Right hindlimb (tissue), 1 donor: ENCODE measurements around the gene DGAT2L6.
A peak's percentile ranks its signal among the peaks of the same experiment; 100 is the strongest.

Source experiments
- DNase-seq: peaks from one replicate; pipeline ENCODE4 v3.0.0-alpha.2; 2018

The DGAT2L6 gene, protein sequence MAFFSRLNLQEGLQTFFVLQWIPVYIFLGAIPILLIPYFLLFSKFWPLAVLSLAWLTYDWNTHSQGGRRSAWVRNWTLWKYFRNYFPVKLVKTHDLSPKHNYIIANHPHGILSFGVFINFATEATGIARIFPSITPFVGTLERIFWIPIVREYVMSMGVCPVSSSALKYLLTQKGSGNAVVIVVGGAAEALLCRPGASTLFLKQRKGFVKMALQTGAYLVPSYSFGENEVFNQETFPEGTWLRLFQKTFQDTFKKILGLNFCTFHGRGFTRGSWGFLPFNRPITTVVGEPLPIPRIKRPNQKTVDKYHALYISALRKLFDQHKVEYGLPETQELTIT

DNA sequence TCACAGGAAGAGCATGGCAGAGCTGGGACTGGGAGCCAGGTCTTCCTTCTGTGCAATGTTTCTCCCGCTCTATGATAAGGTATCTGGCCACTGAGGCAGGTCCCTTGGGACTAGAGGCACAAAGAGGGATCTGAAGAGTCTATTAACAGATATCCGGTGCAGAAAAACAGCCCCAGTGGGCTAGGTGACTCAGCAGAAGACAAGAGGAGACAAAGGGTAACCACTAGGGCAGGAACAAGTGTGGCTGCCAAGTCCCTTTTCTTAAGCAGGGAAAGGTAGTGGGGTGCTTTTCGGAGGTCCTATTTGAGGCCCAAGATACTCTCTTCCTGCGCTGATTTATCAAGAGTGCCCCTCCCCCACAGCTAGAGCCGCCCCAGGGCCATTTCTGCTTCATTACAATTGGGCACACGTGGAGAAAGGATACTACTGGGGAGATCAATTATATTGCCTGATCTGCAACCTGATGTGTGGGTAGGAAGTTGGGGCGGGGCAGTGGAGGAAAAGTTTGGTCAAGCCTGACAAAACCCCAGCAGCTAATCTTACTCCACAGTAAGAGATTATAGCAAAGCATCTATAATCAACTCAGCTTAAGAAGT lies at the start of gene DGAT2L6:
DGAT2L6 (plus strand) TSS at position 546 of the 596 bp plus-strand sequence. CDS start 100 bp downstream, outside the sequence.
- no peak for DNase-seq

DNA sequence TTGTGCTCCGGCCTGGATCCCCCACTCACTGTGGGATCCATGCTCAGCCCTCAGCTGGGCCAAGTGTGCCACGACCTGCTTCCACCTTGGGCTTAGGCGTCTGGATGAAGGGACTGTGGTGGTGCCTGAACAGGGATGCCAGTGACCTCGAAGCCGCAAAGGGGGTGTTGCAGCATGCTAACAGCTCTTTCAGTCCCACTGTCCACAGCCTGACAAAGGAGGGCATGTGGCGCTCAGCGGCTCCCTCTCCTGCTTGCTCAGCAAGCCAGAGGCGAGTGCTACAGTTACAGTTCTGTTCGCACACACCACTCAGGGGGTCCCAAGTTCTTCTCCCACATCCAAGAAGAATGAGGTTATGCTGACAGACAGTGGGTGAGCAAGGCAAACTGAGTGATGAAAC lies 49.2 kb upstream of the DGAT2L6 start:
- DNase-seq, result no peak

DNA sequence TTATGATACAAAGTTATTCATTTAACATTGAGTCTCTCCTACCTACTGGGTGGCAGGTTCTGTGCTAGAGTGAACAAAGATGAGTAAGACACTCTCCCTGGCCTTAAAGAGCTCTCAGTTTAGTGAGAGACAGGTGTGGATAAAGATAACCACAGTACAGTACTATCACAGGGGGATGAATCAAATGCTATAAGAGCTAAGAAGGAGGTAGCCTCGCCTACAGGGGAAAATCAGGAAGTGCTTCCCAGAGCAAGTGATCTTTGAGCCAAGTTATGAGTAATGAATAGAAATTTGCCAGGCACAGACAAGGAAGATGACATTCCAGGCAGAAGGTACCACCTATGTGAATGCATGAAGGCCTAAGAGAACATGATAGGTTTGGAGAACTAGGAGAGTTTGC lies 47.5 kb upstream of the DGAT2L6 start:
- no peak for DNase-seq

DNA sequence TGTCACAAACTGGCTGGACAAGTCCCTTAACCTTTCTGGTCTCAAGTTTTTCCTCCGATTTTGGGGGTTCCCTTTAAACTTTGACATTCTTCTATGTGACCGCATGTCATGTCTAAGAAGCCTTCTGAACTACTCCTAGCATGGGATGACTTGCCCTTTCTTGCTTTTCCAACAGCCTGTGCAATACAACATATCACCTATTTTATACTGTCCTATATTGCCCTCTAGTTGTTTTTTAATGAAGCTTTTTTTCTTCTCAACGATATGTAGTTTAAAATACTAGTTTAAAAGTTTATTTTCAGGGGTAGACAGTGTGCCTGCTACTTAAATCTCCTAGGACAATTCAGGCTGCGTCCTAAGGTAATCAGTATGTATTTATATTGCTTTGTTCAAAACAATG lies 45.1 kb upstream of the DGAT2L6 start:
- DNase-seq, result no peak

DNA sequence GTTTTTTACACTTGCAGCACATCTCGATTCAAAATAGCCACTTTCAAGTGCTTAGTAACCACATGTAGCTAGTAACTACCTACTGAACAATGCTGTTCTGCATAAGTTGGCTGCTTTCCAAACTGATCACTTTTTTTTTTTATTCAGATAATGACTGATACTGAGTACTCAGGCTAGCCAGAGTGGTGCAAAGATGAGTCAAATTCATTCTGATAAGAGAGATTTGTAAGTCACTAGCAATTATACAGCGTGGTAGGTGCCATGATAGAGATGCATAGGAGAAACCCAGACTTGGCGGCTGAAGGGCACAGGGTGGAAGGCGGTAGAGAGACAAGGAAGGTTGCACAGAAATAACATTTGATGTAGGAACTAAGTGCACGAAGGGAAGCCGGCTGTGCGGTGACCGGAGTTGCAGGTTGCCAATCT lies 44.4 kb upstream of the DGAT2L6 start:
- no peak for DNase-seq

DNA sequence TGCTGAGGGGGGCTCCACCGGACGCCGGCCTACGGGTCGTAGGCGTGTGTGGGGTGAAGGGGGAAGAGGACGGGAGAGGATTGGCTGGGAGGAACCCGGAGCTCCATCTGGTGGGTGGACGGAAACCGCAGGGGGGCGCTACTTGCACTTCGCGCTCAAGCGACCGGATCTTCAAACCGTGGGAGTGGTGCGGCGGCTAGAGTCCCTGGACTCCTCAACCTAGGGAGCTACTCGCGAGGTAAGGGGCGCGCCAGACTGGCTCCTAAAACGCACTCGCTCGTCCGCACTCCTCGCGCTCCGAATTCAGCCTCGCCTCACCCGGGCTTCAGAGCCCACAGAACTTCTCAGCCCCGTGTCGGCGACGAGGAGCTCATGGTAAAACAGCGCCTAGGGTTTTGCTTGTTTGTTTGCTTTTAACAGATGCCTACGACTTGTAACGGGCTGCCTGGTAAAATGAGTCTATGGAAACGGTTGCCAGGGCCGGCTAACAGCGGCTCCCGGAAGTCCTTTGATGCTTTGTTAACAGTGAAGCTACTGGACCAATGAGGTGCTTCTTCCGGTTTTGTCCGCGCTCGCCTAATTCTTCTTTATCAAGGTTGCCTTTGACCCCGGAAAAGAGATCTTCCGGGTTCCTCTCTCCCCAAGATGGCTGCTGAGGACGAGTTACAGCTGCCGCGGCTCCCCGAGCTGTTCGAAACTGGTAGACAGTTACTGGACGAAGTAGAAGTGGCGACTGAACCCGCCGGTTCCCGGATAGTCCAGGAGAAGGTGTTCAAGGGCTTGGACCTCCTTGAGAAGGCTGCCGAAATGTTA lies 43.8 kb upstream of the DGAT2L6 start, which contains the start of gene IGBP1:
IGBP1 (plus strand) TSS at position 145 of the 813 bp plus-strand sequence; CDS start at position 646, 501 bp downstream.
- peak; percentile 84 for DNase-seq

DNA sequence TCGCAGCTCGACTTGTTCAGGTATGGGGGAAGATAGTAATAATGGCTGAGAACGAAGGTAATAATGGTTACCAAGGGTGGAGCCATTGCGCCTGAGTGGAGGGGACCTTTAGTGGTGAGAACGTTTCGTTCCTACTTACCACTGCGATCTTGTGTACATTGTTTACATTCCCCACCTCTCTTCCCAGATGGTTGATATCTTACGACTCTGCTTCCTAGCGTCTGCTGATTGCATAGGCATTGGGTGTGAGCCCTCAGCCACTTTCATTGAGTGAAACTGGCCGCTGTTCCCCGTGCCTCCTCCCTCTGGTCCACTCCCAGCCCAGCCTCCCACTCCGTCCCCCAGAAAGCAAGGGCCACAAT lies 43.2 kb upstream of the DGAT2L6 start:
- DNase-seq, result peak; percentile 15

DNA sequence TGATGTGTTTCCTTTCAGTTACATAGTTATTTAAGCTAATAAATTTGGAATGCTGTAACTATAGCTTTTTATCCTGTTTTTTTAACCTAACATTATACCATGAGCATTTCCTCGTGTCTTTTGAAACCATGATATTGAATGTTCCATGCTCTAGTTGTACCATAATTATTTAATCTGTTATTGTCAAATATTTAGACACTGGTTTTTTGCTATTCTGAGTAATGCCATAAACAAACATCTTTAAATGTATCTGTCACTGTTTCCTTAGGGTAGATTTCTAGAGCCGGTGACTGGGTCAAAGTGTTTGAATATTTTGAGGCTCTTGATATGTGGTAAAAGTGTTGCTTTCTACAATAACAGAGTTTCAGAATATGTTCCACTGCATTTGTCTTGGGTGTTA lies 38.7 kb upstream of the DGAT2L6 start:
- no peak for DNase-seq

DNA sequence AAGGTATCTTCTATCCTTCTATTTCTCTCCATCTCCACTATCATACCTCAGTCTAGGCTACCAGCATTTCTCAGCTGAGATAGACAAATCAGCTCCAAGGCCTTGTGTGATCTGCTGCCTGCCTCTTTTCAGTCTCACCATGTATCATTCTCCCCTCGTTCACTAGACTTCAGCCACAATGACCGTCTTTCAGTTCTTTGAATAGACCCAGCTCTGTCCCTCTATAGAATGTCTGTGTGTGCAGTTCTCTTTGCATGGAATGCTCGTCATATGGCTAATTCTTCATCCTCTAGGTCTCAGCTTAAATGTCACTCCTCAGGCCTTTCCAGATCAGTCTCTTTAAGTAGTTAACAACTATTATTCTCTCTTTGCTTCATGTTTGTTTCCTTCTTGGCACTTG lies 37.5 kb upstream of the DGAT2L6 start:
- no peak for DNase-seq

DNA sequence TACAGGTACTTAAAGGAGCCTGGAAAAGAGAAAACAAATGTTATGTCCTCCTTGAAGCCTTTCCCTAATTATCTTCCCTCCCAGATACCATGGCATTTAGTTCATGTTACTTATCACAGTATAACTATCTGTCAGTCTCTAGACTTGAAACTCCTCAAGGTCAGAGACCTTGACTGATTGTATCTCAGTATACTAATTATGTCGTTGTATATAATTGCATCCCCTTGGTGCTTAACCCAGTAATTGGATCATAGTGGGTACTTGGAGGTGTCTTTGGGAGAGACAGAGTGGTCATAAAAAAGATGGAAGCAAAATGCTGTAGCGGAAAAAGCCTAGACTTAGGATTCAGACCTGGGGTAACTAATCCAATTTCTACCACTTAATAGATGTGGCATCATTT lies 35.9 kb upstream of the DGAT2L6 start:
- DNase-seq, result no peak

DNA sequence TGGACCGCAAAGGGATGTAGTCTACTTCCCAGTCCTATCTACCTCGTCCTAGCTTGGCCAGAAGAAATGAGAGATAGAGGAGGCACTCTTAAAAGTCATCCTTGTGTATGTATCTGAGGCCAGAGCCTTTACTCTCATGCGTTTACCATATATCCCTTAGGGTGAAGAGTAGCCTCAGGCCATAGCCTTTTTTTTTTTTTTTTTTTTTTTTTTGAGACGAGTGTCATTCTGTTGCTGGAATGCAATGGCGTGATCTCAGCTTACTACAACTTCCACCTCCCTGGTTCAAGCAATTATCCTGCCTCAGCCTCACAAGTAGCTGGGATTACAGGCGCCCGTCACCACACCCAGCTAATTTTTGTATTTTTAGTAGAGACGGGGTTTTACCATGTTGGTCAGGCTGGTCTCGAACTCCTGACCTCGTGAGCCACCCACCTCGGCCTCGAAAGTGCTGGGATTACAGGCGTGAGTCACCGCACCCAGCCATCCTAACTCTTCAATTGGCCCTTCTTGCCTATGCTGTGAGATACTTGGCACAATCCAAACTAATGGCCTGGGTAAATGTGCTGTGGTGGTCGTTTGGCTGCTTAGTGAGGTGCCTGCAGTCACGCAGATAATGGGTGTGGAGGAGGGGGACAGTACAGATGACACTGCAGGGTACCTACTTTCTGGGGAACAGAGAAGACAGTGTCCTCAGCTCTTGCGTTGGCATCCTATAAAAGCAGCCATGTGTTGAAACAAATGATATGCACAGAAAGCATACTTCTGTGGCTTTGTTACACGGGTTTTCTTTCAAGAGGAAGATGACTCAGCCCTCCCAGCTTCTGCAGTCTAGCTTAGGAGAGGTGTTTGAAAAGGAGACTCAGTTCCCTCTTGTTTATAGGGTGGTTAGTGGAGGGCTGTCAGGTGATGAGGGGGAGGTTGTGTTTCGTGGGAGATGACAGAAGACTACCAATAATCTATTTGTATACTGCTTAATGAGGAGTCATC lies 10.4 kb upstream of the DGAT2L6 start:
- no peak for DNase-seq

DNA sequence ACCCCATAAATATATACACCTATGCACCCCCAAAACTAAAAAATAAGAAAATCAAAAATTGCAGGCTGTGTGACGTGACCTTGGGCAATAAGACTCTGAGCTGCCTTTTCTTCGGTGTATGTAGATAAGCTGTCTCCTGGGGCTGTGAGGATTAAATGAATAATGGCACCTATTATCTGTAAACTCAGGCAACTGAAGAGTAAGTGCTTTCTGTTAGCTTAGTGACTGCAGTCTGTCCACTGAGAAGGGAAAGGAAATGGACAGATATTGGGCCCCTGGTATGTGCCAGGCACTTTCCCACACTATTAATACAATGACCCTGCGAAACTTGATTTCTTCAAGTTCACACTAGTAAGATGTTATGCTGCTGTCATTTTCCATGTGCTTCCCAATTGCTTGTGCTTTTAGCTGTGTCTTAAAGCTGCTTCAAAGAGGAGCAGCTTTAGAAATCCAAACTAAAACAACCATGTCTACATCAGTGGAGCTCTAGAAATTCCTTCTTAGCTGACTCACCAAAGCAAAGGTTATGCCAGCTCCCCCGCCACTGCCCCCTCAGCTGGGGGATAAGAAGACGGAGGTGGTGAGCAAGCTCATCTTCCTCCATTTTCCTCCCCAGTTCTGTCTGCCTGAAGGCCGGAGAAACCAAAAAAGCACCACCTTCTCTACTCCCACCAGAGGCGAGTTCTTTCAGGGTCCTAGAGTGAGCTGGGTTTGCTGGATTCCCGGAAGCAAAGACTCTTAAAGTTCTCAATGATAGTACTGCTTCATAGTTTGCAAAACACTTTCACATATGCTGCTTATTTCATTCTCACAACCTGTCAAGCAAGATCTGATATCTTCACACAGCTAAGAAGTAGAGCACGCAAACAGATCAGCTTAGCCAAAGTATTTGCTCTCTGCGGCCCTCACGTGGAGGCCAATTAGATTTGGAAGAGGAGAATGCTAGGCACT lies 8.8 kb upstream of the DGAT2L6 start:
- peak; percentile 33 for DNase-seq

DNA sequence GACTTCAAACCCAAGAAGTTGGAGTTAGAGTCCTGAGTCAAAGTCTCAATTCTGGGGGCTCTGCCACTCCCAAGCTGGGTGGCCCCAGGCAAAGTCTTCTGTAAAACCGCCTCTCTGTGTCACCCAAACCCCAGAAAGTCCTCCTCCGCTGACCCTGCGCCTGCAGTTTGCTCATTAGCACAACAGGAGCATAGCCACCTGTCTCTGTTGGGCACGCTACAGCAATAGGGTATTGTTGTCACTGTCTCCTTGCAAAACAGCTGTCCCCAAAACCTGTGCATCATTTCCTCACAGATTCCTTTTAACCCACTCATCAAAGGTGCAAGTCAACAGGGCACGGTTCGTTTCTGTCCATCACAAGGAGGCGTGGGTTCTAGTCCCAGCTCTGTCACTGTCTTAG lies 8.0 kb upstream of the DGAT2L6 start:
- no peak for DNase-seq

DNA sequence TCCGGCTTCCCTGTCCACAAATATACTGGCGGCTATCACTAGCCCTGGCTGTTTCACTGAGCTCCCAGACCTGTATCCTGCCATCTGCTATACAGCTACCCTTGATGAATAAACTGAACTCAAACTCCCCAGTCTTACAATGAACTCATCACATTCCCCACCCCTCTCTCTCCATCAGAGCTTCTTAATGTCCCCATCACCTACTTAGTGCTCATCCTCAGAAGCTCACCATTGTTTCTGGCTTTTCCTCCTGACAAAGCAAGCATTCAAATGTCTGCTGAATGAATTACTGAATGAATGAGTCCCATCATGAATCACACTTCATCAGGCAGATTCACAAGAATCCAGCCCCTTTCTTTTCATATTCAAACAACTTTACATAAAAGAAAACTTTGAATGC lies 5.7 kb upstream of the DGAT2L6 start:
- DNase-seq, result no peak

DNA sequence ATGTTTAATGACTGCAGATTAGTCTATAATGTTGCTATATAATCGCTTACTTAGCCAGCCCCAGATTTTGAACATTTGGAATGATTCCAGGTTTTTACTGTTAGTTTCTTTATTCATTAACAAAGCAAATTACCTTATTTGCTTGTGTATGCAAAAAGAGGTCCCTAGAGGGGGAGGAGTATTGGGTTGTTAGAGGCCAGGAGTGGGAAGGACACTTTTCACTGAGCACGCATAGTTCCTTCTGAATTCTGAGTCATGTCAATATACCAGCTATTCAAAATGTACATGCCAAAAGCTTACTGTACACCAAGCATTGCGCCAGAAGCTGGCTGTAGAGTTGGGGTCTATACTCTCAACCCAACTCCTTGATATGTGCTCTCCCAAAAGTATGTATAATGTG lies 5.1 kb upstream of the DGAT2L6 start:
- DNase-seq, result no peak

DNA sequence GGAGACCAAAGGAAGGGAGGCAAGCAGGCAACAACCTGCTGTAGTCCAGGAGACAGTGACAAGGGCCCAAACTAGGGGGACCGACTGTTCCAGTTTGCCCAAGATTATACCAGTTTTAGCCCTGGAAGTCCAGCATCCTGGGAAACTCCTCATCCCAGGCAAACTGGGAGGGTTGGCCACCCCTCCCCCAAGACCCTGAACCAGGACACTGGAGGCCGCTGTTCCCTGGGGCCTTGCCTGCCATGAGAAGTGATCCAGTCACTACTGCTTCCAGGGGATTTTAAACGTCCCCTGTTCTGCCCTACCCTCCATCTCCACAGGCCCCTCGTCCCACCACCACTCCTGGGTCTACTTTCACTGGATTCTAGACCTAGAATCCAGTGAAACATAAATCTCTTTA lies 4.3 kb upstream of the DGAT2L6 start:
- DNase-seq, result no peak

DNA sequence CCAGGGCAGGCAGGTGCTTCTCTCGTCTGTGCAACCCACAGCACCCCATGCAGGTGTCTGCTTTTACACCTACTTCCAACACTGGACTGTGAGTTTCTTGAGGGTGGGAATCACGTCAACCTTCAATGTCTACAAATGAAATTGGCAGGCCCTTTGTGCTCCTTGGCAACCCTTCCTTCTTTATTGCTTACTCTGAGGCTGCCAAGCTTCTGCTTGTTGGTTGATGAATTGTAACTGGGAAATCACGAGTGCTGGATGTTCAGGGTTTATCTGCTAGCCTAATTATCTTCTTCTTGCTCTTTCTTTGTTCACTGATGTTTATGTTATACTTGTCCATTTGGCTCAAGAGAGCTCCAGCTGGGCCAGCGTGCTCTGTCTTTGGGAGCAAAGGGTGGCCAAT lies 2.5 kb upstream of the DGAT2L6 start:
- DNase-seq, result no peak

DNA sequence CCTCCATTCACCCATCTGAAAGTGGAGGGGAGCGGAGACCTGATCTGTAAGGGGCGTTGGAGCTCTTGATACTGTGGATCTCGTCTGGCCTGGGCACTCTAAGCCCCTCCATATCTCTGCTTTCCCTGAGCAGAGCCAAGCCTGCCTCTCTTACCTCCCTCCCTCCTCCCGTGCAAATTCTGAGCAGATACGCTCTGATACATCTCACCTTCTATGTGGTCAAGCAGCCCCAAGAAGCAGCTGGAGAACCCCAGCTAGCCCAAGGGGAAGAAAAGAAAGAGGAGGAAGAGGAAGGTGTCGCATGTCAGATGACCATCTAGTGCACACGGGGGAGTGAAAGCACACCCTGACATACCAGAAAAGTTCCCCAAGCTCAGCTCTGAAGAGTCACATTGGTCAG lies 1.9 kb upstream of the DGAT2L6 start:
- DNase-seq, result no peak

DNA sequence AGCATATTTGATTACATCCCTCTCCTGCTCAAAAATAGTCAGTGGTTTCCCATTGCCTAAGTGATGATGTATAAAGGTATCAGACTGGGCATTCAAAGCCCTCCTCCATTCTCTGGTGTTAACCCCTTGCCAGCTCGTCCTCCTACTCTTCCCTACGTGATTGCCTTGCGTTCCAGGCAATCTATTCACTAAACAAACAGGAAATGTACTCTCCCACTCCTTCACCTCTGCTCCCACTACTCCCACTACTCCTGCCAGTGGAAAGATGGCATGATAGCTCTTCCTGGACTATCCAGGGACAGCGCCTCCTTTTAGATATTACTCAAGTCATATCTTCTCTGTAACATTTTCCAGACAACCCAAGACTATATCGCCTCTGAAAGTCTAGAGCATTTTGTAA lies 5.8 kb downstream of the DGAT2L6 start:
- DNase-seq, result no peak

DNA sequence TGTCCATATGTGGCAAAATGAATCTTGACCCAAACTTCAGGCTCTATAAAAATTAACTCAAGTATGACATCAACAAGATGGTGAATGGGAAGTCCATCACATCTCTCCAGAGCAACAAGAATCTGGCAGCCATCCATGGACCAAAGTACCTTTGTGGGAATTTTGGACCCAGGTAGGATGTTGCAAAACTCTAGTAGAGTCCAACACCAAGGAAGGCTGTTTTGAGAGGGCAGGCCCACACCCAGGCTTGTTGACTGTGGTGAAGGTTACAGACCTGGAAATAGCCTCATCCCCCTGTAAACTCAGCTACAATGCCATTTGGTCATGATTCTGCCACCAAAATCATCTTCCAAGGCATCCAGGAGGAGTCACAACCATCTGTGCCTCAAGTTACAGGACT lies 12.9 kb downstream of the DGAT2L6 start:
- DNase-seq, result no peak

DNA sequence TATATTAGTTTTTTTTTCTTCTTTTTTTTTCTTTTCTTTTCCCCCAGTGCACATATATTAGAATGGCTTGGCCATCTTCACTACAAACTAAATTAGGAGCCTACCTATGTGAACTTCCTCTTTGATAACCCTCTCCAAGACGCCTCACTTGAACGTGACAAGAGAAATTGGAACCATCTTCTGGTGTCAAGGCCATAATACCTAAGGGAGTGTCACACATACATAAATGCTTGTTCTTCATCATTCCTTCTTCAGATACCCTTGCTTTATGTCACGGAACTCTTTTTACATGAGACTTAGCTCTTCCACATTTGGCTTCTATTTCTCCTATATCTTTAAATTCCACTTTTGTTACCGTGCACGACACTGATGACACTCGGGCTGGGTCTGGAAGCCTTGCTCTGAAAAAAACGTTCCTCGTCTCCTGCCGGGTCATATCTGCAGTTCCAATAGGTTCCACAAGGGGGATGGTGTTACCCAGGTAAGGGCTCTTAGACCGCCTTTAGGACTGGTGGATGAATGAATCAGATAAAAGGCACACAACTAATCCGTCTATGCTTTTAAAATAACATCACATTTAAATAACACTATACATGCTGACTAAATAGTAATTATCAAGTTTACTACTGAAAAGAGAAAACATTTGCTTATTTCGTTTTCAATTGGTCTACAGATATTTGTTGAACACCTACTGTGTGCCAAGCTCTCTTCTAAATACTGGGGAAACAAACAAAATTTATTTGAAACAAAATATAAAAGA lies 19.9 kb downstream of the DGAT2L6 start:
- DNase-seq, result no peak
